Hepatocyte (in vitro differentiated cells): ENCODE data around the gene DNAJC21. TPM values are rescaled to one million over a fixed set of nuclear protein-coding genes. Genes with fewer than 3 reads are reported as not detected.

Experiments
- DNase-seq: peaks from one replicate; pipeline ENCODE4 v3.0.0-alpha.2; 2016; ENCODE audit warnings: low spot score
- H2AFZ ChIP-seq: fragments of 200-600 bp; sonication (generic); 2 replicates; pipeline ENCODE4 v1.6.0; 2016; ENCODE audit warnings: antibody characterized with exemption, mild to moderate bottlenecking
- H3K27ac ChIP-seq: fragments of 200-600 bp; sonication (generic); 2 replicates; pipeline ENCODE4 v1.5.1; 2016; ENCODE audit warnings: mild to moderate bottlenecking
- H3K27me3 ChIP-seq: fragments of 200-600 bp; sonication (generic); 2 replicates; pipeline ENCODE4 v1.6.1; 2016
- H3K36me3 ChIP-seq: fragments of 200-600 bp; sonication (generic); replicated peaks from 2 replicates; pipeline ENCODE4 v1.5.1; 2016; ENCODE audit warnings: low read depth; ENCODE audit not compliant: insufficient read depth
- H3K4me1 ChIP-seq: fragments of 200-600 bp; sonication (generic); 2 replicates; pipeline ENCODE4 v1.5.1; 2016; ENCODE audit warnings: mild to moderate bottlenecking, moderate library complexity; ENCODE audit not compliant: insufficient read depth
- H3K4me2 ChIP-seq: fragments of 200-600 bp; sonication (generic); 2 replicates; pipeline ENCODE4 v1.6.0; 2016
- H3K4me3 ChIP-seq: fragments of 200-600 bp; sonication (generic); 2 replicates; pipeline ENCODE4 v1.5.1; 2016; ENCODE audit warnings: mild to moderate bottlenecking
- H3K79me2 ChIP-seq: fragments of 200-600 bp; sonication (generic); 2 replicates; pipeline ENCODE4 v1.6.0; 2017; ENCODE audit warnings: mild to moderate bottlenecking
- H3K9me2 ChIP-seq: fragments of 200-600 bp; sonication (generic); replicated peaks from 2 replicates; pipeline ENCODE4 v1.6.0; 2017; ENCODE audit warnings: mild to moderate bottlenecking; ENCODE audit not compliant: insufficient read depth
- H3K9me3 ChIP-seq: fragments of 200-600 bp; sonication (generic); 2 replicates; pipeline ENCODE4 v1.5.1; 2016; ENCODE audit warnings: low read depth, mild to moderate bottlenecking
- H4K20me1 ChIP-seq: fragments of 200-600 bp; sonication (generic); 2 replicates; pipeline ENCODE4 v1.6.0; 2016; ENCODE audit warnings: mild to moderate bottlenecking; ENCODE audit not compliant: insufficient read depth, poor library complexity, severe bottlenecking
- EZH2 ChIP-seq: fragments of 200-600 bp; sonication (generic); IDR thresholded peaks from 2 replicates; pipeline ENCODE4 v1.6.1; 2016; ENCODE audit warnings: antibody characterized with exemption, mild to moderate bottlenecking, borderline replicate concordance
- EZH2phosphoT487 ChIP-seq: fragments of 200-600 bp; sonication (generic); IDR thresholded peaks from one replicate; pipeline ENCODE4 v1.6.1; 2018; ENCODE audit warnings: antibody characterized with exemption, mild to moderate bottlenecking, low read depth, moderate library complexity; ENCODE audit not compliant: unreplicated experiment, severe bottlenecking
- WGBS: methylation state at CpG from one replicate; pipeline ENCODE4 v1.1.6; 2016; ENCODE audit warnings: low lambda C conversion rate; ENCODE audit errors: missing lambda C conversion rate; 5-methylcytosine and 5-hydroxymethylcytosine counted together
- polyA plus RNA-seq: library from polyadenylated mRNA; unstranded; fragments of >200 nt; fragmentation: Nextera tagmentation; extraction: Ambion mirVana; gene quantifications from 2 replicates; pipeline ENCODE4 v1.2.1, GENCODE V29; 2016
- total RNA-seq: library from RNA; depleted of rRNA; stranded (reverse); fragments of >200 nt; gene quantifications from 2 replicates; pipeline ENCODE4 v1.2.3, GENCODE V29; 2014
- TF ChIP-seq, protein P1 (sequence below): fragments of 200-600 bp; sonication (generic); IDR thresholded peaks from 2 replicates; pipeline ENCODE4 v1.5.1; 2016; ENCODE audit warnings: antibody characterized with exemption, mild to moderate bottlenecking; ENCODE audit not compliant: poor library complexity

The DNAJC21 gene
- total and polyA plus RNA-seq, 2 experiments from 2014 or later: 29.1 to 39.5 TPM

DNA sequence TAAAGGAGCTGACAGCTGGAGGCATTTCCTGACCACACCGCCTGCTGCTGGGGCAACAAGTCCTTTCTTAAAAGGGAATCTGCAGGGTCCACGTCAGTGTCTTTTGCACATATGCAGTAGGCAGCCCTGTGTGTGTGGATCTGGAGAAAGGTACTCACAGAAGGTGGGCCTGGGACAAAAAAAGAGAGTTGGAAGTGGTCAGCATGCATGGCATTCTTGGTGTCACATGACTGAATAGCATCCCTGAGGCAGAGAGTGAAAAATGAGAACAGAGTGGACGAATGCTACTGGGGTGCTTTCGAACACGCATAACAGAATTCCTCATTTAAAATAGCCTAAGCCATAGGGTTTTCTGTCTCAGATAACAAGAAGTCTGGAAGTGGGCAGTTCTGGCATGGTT, 47.0 kb downstream of the DNAJC21 start:
- WGBS: 83% methylated on average over 5 of the region's 5 CpGs
- TF ChIP-seq EZH2phosphoT487 (no peak), EZH2 (no peak)
- TF ChIP-seq, protein P1, sequence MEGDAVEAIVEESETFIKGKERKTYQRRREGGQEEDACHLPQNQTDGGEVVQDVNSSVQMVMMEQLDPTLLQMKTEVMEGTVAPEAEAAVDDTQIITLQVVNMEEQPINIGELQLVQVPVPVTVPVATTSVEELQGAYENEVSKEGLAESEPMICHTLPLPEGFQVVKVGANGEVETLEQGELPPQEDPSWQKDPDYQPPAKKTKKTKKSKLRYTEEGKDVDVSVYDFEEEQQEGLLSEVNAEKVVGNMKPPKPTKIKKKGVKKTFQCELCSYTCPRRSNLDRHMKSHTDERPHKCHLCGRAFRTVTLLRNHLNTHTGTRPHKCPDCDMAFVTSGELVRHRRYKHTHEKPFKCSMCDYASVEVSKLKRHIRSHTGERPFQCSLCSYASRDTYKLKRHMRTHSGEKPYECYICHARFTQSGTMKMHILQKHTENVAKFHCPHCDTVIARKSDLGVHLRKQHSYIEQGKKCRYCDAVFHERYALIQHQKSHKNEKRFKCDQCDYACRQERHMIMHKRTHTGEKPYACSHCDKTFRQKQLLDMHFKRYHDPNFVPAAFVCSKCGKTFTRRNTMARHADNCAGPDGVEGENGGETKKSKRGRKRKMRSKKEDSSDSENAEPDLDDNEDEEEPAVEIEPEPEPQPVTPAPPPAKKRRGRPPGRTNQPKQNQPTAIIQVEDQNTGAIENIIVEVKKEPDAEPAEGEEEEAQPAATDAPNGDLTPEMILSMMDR: no peak

DNA sequence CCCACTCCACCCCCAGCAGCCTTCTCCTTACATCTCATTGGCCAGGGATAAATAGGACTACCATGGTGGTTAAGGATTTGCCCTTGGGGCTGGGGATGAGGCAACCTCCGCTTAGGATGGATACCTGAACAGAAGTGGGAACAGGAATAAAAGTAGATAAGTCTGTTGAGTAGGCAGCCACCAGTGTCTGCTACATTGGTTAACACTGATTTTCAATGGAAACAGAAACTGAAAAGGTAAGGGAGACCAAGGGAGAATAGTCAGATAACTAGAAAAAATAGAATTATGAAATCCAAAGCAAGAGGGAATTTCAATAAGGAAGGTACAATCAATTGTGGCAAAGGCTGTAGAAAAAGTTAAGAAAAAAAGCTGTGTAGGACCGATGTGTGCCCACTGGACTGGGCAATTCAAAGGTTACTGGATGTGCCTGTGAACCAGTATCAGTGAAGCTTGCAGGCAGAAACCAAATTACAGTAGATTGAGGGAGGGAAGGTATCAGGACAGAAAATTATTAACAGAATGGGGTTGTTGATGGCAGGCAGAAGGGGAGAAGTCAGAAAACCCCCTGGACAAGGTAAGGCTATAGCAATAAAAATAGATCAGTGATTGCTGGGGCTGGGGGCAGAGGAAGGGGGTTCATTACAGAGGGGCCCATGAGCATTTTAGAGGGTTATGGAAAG, 48.7 kb downstream of the DNAJC21 start:
- H3K4me2 ChIP-seq: no peak overlapping the region
- no peaks in the 10 kb centered on the region for H3K9me3 ChIP-seq
- no peak overlapping the region for H3K27ac ChIP-seq
- no peaks in the 10 kb centered on the region for H3K36me3 ChIP-seq
- no peaks in the 10 kb centered on the region for H4K20me1 ChIP-seq
- 93% methylated on average over 1 of the region's 2 CpGs for WGBS
- H3K4me3 ChIP-seq: no peak overlapping the region
- H3K27me3 ChIP-seq: no peaks in the 10 kb centered on the region
- H2AFZ ChIP-seq: no peak overlapping the region
- no peaks in the 10 kb centered on the region for H3K4me1 ChIP-seq
- TF ChIP-seq EZH2 (no peak), EZH2phosphoT487 (no peak)
- TF ChIP-seq, protein P1: no peak
- no peak for DNase-seq
- H3K79me2 ChIP-seq: no peaks in the 10 kb centered on the region
- no peaks in the 10 kb centered on the region for H3K9me2 ChIP-seq

More for the DNA sequence above, 47.0 kb downstream of the DNAJC21 start:
- H3K9me3 ChIP-seq: no peaks in the 10 kb centered on the region
- no peak overlapping the region for H3K4me3 ChIP-seq
- no peaks in the 10 kb centered on the region for H3K27me3 ChIP-seq
- no peaks in the 10 kb centered on the region for H3K4me1 ChIP-seq
- no peaks in the 10 kb centered on the region for H3K9me2 ChIP-seq
- H2AFZ ChIP-seq: no peak overlapping the region
- DNase-seq: no peak
- H3K79me2 ChIP-seq: no peaks in the 10 kb centered on the region
- no peaks in the 10 kb centered on the region for H4K20me1 ChIP-seq
- H3K27ac ChIP-seq: no peak overlapping the region
- no peaks in the 10 kb centered on the region for H3K36me3 ChIP-seq
- H3K4me2 ChIP-seq: no peak overlapping the region

DNA sequence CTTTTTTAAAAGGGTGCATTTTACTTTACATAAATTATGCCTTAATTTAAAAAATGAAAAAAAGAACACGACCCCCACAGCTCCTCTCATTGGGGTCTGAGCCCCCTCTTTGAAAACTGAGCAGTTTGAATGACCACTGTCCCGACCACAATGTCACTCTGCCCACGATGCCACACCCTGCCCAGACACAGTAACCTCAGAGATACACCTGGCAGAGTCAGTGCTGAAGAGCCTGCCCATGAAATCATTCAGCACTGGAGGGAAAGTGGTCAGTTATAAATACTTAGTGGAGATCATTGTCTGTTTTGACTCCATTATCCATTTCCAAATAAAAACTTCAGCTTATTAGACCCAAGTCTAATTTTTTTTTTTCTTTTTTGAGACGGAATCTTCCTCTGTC, 49.3 kb downstream of the DNAJC21 start:
- DNase-seq: no peak
- TF ChIP-seq, protein P1: no peak
- TF ChIP-seq EZH2 (no peak), EZH2phosphoT487 (no peak)
- Histone ChIP-seq H3K4me1 (no peaks in the 10 kb centered on the region), H3K4me2 (no peak overlapping the region), H3K36me3 (no peaks in the 10 kb centered on the region), H3K27me3 (no peaks in the 10 kb centered on the region), H3K9me3 (no peaks in the 10 kb centered on the region), H3K79me2 (no peaks in the 10 kb centered on the region), H4K20me1 (no peaks in the 10 kb centered on the region), H3K27ac (no peak overlapping the region), H2AFZ (no peak overlapping the region), H3K4me3 (no peak overlapping the region), H3K9me2 (no peaks in the 10 kb centered on the region)
- WGBS: 84% methylated on average over 4 of the region's 4 CpGs
